ENCODE data around the gene SLC49A3. TPM values are rescaled to one million over a fixed set of nuclear protein-coding genes. Genes with fewer than 3 reads are reported as not detected.
A peak's percentile ranks its signal among the peaks of the same experiment; 100 is the strongest.

Gene SLC49A3
- total and polyA plus RNA-seq, 2 of the 13 experiments (the other 11 are each of a cell fraction or from before 2014, with no cell fraction given) = 0.07 to 0.17 TPM

GRCh38 chr4:674172-675035 lies 14.5 kb downstream of the SLC49A3 start, which contains the start of the genes ATP5ME and MYL5 (continued):
- TF ChIP-seq, protein P1, sequence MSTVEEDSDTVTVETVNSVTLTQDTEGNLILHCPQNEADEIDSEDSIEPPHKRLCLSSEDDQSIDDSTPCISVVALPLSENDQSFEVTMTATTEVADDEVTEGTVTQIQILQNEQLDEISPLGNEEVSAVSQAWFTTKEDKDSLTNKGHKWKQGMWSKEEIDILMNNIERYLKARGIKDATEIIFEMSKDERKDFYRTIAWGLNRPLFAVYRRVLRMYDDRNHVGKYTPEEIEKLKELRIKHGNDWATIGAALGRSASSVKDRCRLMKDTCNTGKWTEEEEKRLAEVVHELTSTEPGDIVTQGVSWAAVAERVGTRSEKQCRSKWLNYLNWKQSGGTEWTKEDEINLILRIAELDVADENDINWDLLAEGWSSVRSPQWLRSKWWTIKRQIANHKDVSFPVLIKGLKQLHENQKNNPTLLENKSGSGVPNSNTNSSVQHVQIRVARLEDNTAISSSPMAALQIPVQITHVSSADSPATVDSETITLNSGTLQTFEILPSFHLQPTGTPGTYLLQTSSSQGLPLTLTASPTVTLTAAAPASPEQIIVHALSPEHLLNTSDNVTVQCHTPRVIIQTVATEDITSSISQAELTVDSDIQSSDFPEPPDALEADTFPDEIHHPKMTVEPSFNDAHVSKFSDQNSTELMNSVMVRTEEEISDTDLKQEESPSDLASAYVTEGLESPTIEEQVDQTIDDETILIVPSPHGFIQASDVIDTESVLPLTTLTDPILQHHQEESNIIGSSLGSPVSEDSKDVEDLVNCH (CRISPR knock-in tag; IDR thresholded peaks at IDR 0.05) = no peak
- TF ChIP-seq ZBTB42 (CRISPR knock-in tag; IDR thresholded peaks at IDR 0.05) (0 out of 2 replicates have a peak, but pooled peaks have one; percentile 82), GATAD2A (CRISPR knock-in tag; IDR thresholded peaks at IDR 0.05) (no peak; the same call in 1 of the 2 replicates), ZNF670 (CRISPR knock-in tag; IDR thresholded peaks at IDR 0.05; ENCODE audit: borderline replicate concordance) (peak; percentile 91; the same call in 1 of the 2 replicates), MAF1 (CRISPR knock-in tag; IDR thresholded peaks at IDR 0.05; ENCODE audit: borderline replicate concordance) (no peak), ZNF383 (CRISPR knock-in tag; IDR thresholded peaks at IDR 0.05; ENCODE audit: borderline replicate concordance) (0 out of 2 replicates have a peak, but pooled peaks have one; percentile 60), GPBP1L1 (CRISPR knock-in tag; IDR thresholded peaks at IDR 0.05) (no peak), SIN3B (IDR thresholded peaks at IDR 0.05; ENCODE audit: low read length) (peak; percentile 92), PRMT3 (CRISPR knock-in tag; IDR thresholded peaks at IDR 0.05; ENCODE audit: borderline replicate concordance, low read depth) (no peak), FOXK2 (IDR thresholded peaks at IDR 0.05) (no peak), YY1 (IDR thresholded peaks at IDR 0.05; ENCODE audit: insufficient read depth, insufficient replicate concordance, low read depth, low read length) (peak; percentile 94), GFI1 (CRISPR knock-in tag; IDR thresholded peaks at IDR 0.05; ENCODE audit: borderline replicate concordance) (0 out of 2 replicates have a peak, but pooled peaks have one; percentile 60), MZF1 (CRISPR knock-in tag; IDR thresholded peaks at IDR 0.05; ENCODE audit: borderline replicate concordance) (no peak), DNMT3B (CRISPR knock-in tag; conservative IDR thresholded peaks at IDR 0.05) (no peak), ZFAT (CRISPR knock-in tag; conservative IDR thresholded peaks at IDR 0.05) (no peak), FOXO1 (CRISPR knock-in tag; IDR thresholded peaks at IDR 0.05) (no peak; the same call in 1 of the 2 replicates), ATF7 (IDR thresholded peaks at IDR 0.05) (peak; percentile 98), ATF7 (CRISPR knock-in tag; IDR thresholded peaks at IDR 0.05) (peak; percentile 96), CREB3 (CRISPR knock-in tag; IDR thresholded peaks at IDR 0.05) (peak; percentile 15; the same call in 1 of the 2 replicates), ZFP37 (CRISPR knock-in tag; IDR thresholded peaks at IDR 0.05; ENCODE audit: borderline replicate concordance) (no peak)
- TF ChIP-seq, protein P2, sequence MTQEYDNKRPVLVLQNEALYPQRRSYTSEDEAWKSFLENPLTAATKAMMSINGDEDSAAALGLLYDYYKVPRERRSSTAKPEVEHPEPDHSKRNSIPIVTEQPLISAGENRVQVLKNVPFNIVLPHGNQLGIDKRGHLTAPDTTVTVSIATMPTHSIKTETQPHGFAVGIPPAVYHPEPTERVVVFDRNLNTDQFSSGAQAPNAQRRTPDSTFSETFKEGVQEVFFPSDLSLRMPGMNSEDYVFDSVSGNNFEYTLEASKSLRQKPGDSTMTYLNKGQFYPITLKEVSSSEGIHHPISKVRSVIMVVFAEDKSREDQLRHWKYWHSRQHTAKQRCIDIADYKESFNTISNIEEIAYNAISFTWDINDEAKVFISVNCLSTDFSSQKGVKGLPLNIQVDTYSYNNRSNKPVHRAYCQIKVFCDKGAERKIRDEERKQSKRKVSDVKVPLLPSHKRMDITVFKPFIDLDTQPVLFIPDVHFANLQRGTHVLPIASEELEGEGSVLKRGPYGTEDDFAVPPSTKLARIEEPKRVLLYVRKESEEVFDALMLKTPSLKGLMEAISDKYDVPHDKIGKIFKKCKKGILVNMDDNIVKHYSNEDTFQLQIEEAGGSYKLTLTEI (CRISPR knock-in tag; conservative IDR thresholded peaks at IDR 0.05) = no peak
- TF ChIP-seq, protein P3, sequence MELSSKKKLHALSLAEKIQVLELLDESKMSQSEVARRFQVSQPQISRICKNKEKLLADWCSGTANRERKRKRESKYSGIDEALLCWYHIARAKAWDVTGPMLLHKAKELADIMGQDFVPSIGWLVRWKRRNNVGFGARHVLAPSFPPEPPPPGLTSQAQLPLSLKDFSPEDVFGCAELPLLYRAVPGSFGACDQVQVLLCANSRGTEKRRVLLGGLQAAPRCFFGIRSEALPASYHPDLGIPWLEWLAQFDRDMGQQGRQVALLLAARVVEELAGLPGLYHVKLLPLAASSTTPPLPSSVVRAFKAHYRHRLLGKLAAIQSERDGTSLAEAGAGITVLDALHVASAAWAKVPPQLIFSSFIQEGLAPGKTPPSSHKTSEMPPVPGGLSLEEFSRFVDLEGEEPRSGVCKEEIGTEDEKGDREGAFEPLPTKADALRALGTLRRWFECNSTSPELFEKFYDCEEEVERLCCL (CRISPR knock-in tag; IDR thresholded peaks at IDR 0.05; ENCODE audit: borderline replicate concordance) = 0 out of 2 replicates have a peak, but pooled peaks have one; percentile 46
